HL-60 (cell line): Measurements from ENCODE around the gene IST1.

Experiments used
- GABPA ChIP-seq: IDR thresholded peaks from 2 replicates; pipeline ENCODE4 v1.6.1; 2012; ENCODE audit warnings: low read depth
- POLR2AphosphoS5 ChIP-seq: IDR thresholded peaks from 2 replicates; pipeline ENCODE4 v1.6.1; 2012; ENCODE audit warnings: low read depth
- SPI1 ChIP-seq: IDR thresholded peaks from 2 replicates; pipeline ENCODE4 v1.6.1; 2012; ENCODE audit warnings: low read depth, mild to moderate bottlenecking, borderline replicate concordance
- TF ChIP-seq, protein P1 (sequence below): IDR thresholded peaks from 2 replicates; pipeline ENCODE4 v1.6.1; 2012; ENCODE audit warnings: low read depth; ENCODE audit not compliant: insufficient replicate concordance
- TF ChIP-seq, protein P2 (sequence below): IDR thresholded peaks from one replicate; pipeline ENCODE4 v1.5.1; 2011; ENCODE audit warnings: low read length, control low read depth, inconsistent platforms; ENCODE audit not compliant: insufficient read depth

DNA sequence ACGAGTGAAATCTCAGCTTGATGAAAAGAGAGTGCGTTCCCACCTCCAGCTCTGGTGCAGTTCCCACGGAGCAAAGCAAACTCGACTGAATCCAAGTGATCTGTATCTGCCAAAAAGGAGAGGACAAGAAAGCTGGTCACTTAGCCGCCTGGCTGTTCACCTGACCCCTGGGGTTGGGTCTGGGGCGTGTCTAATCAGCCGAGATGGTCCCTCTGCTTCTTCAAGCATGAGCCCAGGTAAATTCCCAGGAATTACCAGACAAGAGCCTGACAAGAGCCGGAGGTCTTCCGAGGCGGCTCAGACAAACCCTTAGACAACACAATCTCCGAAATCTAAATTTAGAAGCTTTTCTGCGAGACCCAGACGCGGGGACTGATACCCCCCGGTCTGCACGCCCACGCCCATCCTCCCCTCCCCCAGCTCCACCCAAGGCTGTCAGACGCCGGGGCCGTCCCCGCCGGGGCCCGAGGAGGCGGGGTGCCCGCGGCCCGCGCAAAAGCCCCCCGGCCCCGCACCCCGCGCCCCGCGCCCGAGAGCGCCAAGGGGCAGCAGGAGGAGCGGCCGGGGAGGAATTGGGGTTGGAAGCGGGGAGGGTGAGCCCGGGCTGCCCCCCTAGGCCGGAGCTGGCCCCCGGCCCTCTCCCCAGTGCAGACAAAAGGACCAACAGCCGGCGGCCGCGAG is 12.0 kb upstream of the IST1 start:
- TF ChIP-seq, protein P1, sequence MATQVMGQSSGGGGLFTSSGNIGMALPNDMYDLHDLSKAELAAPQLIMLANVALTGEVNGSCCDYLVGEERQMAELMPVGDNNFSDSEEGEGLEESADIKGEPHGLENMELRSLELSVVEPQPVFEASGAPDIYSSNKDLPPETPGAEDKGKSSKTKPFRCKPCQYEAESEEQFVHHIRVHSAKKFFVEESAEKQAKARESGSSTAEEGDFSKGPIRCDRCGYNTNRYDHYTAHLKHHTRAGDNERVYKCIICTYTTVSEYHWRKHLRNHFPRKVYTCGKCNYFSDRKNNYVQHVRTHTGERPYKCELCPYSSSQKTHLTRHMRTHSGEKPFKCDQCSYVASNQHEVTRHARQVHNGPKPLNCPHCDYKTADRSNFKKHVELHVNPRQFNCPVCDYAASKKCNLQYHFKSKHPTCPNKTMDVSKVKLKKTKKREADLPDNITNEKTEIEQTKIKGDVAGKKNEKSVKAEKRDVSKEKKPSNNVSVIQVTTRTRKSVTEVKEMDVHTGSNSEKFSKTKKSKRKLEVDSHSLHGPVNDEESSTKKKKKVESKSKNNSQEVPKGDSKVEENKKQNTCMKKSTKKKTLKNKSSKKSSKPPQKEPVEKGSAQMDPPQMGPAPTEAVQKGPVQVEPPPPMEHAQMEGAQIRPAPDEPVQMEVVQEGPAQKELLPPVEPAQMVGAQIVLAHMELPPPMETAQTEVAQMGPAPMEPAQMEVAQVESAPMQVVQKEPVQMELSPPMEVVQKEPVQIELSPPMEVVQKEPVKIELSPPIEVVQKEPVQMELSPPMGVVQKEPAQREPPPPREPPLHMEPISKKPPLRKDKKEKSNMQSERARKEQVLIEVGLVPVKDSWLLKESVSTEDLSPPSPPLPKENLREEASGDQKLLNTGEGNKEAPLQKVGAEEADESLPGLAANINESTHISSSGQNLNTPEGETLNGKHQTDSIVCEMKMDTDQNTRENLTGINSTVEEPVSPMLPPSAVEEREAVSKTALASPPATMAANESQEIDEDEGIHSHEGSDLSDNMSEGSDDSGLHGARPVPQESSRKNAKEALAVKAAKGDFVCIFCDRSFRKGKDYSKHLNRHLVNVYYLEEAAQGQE, result no peak
- TF ChIP-seq, protein P2, sequence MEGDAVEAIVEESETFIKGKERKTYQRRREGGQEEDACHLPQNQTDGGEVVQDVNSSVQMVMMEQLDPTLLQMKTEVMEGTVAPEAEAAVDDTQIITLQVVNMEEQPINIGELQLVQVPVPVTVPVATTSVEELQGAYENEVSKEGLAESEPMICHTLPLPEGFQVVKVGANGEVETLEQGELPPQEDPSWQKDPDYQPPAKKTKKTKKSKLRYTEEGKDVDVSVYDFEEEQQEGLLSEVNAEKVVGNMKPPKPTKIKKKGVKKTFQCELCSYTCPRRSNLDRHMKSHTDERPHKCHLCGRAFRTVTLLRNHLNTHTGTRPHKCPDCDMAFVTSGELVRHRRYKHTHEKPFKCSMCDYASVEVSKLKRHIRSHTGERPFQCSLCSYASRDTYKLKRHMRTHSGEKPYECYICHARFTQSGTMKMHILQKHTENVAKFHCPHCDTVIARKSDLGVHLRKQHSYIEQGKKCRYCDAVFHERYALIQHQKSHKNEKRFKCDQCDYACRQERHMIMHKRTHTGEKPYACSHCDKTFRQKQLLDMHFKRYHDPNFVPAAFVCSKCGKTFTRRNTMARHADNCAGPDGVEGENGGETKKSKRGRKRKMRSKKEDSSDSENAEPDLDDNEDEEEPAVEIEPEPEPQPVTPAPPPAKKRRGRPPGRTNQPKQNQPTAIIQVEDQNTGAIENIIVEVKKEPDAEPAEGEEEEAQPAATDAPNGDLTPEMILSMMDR, result no peak
- TF ChIP-seq POLR2AphosphoS5 (no peak), GABPA (no peak), SPI1 (no peak)
